Stimulated activated CD4-positive, alpha-beta T cell treated with anti-CD3 and anti-CD28 coated beads, Interleukin-1b, Interleukin-23, amount 100 ng/mL, for 24 hours (primary cell): ENCODE measurements around the gene TMEM150A.
A peak's percentile ranks its signal among the peaks of the same experiment; 100 is the strongest.
"Not testable (repeated sequence)": the region's sequence is repeated elsewhere in the genome, so short reads cannot be mapped to it uniquely, and the experiment has no call there.

Experiments
- DNase-seq, 4 experiments: peaks; one replicate each; pipeline ENCODE4 v3.0.0-alpha.2; 2020; ENCODE audit warnings: low read depth in 4 of 4, low spot score in 1 of 4

TMEM150A gene

DNA sequence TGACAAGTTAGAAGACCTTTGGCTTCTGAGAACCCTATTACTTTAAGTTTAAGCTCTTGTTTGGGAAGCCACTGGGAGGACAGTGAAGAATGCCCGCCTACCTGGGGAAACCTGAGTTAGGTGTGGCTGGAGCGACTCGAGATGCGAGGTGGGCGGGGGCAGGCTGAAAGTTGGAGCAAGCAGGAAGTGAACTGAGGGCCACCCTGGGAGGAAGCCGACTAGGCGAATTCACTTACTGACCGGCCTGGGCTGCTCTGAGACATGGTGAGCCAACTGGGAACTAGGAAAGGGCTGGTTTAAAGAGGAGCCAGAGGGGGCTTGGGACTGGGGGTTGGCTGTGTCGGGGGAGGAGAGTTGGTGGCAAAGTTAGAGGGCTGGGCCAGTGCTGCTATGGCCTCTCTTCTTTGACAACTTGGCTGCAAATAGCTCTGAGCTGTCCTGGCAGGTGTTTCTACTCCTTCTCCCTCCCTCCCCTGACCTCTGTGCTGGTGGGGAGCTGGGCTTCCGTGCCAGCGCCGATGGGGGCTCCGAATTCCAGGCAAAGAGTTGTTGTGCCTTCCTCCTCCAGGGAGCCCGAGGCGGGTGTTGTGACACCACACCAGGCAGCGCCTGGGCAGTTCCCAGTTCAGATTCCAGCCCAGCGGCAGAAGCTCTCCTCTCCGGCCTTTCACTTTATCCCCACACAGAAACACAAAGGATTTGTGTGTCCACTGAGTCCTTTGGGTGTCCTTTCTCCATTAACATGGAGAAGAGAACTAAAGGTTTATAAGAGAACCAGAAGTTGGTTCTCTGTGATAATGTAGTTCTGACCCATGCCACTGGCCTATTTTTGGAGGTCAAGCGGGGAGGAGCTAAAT lies 24.9 kb downstream of the TMEM150A start, which contains the start of gene VAMP8:
TSS of gene VAMP8 (plus strand) at position 201 of the 857 bp plus-strand sequence. CDS start at position 262, 61 bp downstream.
- peak in 1 of 4 experiments; percentile 64 for DNase-seq

DNA sequence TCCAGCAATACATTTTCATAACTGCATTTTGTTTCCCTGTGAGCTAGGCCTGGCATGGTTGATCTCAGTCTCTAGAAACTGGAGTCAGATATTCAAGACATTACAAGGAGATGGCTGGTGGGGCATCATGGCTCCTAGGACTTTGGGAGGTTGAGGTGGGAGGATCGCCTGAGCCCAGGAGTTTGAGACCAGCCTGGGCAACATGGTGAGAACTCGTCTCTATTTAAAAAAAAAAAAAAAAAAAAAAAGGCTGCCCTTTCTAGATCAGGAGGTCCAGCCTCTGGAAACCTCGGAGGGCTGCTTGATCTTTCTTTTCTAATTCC lies 25.5 kb downstream of the TMEM150A start:
- no peak for DNase-seq

DNA sequence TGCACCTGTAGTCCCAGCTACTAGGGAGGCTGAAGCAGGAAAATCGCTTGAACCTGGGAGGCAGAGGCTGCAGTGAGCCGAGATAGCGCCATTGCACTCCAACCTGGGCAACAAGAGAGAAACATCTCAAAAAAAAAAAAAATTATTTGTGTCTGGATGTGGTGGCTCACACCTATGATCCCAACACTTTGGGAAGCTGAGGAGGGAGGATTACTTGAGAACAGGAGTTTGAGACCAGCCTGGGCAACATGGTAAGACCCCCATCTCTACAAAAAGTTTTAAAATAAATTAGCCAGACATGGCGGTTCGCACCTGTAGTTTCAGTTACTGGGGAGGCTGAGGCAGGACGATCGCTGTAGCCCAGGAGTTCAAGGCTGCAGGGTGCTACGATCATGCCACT lies 26.8 kb downstream of the TMEM150A start:
- DNase-seq, result no peak

DNA sequence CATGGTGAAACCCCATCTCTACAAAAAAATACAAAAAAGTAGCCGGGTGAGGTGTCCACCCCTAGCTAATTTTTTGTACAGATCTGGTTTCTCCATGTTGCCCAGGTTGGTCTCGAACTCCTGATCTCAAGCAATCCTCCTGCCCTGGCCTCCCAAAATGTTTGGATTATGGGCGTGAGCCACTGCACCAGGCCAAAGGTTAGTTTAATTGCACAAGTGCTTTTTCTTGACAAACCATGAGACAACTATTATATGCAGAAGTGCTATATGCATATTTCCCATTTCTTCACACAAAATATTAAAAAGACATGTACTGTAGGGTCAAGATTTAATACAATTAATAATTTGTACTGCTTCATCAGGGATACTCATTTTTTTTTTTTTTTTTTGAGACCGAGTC lies 36.2 kb downstream of the TMEM150A start:
- DNase-seq, result no peak

DNA sequence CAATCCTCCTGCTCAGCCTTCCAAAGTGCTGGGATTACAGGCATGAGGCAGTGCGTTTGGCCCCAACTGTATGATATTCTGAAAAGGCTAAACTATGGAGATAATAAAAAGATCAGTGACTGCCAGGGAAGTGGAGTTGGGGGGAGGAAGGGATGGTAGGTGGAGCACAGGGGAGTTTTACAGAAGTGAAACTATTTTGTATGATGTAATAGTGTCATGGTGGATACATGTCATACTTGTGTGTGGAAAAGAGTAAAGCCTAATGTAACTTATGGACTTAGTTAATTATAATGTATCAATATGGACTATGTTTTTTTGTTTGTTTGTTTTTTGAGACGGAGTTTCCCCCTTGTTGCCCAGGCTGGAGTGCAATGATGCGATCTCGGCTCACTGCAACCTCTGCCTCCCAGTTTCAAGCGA lies 38.3 kb downstream of the TMEM150A start:
- DNase-seq, result no peak

DNA sequence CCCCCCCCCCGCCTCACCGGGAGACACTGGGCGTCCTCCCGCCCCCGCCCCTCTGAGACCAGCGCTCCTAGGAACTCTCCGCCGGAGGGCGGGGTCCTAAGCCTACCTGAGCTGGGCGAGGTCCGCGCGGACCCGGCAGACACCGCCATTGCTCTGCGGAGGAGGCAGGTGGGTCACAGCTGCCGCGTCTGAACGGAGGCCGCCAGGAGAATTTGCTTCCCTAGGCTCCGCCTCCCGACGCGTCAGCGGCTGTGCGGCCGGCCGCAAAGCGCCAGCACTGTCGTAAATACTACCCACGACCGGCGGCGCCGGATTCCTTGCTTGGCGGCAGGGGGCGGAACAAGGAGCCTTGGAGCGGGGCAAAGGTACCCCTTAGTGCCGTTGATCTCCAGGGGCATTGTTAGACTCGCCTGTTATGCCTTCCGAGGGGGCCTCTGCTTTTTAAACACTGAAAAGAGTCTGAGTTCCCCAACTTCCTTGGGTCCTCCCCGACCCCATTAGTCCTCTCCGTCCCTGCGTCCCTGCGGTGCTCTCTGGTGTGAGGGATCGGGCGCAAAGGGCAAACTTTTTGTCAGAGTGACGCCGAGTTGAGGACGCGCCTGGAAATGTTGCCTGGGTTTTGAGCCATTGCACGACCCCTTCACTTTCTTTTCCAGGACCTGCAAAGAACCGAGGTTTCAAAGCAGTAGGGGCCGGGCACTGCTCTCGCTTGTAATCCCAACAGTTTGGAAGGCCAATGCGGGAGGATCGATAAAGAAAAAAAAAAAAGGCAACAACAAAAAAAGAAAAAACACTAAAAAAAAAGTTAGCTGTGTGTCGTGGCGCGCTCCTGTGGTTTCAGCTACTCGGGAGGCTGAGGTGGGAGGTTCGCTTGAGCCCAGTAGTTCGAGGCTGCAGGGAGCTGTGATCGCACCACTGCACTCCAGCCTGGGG lies 41.0 kb downstream of the TMEM150A start, which contains the start of gene GGCX:
TSS of gene GGCX (minus strand) at position 214 of the 933 bp plus-strand sequence. CDS start at position 149, 65 bp downstream.
- peak; percentile 88 to 94 (median 91) for DNase-seq

DNA sequence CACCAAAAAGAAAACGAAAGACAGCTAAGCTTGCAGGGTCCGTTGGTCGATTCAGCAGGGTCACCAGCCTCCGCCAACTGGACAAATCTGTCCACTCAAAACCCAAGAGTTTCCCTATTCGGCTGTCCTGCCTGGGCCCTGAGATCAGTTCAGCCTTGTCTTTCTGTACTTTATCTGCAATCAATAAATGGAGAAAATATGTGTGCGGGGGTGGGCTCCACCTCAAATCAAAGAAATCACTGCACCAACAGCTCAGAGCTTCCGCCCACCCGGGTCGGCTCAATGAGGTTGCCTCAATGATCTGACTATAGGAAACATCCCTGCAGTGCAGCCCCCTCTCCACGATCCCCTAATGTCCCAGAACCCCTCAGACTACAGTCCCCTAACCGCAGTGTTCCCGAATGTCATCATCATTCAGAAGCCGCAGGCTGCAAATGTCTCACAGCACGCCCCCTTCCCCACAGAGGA lies 41.7 kb downstream of the TMEM150A start:
- no peak for DNase-seq

DNA sequence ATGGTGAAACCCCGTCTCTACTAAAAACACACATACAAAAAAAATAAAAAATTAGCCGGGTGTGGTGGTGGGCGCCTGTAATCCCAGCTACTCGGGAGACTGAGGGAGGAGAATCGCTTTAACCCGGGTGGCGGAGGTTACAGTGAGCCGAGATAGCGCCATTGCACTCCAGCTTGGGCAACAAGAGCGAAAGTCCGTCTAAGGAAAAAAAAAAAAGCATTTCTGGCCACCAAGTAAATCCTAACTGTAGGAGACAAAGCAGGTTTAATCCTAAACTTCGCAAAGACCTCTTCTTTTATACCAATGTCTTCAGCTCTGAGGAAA lies 42.1 kb downstream of the TMEM150A start:
- DNase-seq, result not testable (repeated sequence)

DNA sequence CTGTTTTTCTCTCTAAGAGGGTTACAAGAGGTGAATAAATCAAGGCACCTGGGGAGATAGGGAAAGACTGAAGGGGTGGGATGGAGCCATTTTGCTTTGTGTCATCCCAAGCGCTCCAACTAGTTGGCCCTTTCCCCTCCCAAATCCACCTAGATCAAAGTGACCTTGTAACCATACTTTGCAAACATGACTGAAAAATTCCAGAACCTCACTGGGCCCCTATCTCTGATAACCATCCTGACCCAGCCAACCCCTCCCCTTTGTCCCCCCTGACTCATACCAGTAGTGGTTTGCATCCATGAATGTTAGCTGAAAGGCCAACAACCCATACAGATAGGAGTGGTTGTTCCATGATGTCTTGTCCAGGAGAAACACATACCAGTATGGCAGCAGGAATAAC lies 44.3 kb downstream of the TMEM150A start:
- no peak for DNase-seq

DNA sequence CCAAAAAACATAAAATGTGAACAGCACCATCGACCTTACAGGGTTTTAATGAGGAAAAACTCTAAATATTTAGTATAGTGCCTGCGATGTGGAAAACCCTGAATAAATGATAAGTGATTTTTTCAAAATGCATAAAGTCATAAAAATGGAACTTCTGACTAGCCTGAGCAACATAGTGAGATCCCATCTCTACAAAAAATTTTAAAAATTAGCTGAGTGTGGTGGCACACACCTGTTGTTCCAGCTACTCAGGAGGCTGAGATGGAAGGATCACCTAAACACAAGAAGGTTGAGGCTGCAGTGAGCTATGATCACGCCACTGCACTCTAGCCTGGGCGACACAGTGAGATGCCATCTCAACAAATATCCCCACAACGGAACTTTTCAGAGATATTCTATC lies 45.4 kb downstream of the TMEM150A start:
- DNase-seq, result no peak

DNA sequence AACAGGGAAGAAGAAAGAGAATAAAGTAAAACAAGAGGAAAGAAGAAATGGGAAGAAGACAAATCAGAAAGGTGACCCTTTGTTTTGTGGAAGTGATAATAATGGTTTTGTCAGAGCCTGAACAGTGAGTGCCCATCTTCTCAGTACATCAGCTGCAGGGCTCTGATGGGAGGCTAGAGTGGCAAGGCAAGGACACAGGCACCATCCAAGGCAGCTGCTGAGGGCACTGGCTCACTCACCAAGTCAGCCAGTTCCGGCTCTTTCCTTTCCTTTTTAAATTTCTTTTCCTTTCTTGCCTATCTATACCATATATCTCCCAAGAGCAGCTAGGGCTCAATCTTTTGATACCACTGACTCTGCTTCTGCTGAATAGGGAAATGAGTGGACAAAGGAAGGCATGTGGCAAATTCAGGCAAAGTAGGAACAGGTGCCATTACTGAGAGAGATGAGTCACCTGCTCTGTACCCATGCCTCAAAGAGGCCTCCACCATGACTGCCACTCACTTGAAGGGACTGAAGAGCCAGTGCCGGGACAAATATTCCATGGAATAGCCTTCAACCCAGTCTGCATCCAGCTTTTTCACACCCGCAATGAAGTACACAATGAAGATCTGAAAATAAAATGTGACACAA lies 47.4 kb downstream of the TMEM150A start:
- DNase-seq, result no peak

DNA sequence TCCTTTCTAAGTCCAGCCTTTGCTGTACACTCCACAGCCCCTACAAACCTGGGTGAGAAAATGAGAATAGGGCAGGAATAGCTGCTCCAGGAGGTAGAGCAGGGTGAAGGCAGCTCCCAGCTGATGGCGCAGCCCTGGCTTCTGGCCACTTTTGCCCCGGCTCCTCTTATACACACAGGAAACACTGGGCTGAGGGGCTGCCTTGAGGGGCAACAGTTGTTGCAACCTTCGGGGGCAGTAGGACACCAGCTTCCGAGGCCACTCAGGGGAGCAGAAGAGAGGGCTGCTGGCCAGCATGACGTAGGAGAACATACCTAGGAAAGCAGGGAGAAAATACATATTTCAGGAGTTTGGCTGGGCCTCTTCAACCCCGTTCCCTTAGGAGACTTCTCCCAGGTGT lies 49.3 kb downstream of the TMEM150A start:
- no peak for DNase-seq

DNA sequence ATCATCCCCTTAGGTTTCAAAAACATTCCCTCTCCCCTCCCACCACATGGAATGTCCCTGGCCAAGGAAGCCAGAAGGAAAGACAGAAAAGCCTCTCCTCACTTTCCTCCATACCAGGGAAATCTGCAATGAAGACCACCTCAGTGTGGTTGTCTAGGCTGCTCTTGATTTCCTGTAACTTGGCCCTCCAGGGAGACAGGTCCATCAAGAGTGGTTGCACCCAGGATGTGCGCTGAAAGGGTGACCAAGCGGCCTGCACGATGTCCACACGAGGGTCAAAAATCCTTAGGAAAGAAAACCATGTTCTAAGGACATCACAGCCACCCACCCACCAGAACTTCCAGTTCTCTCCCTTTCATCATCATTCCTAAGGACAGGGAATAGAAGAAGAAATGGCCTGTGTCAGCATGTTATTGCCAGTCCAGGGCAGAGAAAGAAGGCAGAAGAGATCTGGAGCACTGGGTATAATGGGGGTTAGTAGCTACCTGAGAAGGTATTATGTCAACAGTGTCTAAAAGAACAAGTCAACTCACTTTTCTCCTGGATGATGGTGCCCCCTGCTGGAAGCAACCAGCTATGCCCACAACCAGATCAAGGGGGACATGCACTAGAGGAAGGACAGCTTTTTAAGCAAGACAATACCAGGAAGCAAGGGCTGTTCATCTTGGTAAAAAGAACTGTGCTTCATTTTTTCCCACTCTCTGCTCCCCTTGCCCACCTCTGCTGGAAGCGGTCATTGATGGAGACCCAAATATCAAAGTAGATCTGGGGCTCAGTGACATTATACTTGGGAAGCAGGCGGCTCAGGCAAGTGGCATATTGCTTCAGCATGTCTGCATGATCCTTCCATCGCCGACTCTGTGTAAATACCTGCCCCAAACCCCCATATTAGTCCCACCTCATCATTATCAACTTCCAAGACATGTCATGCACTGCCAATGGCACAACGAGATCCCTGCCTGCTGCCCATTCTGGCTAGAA lies 50.5 kb downstream of the TMEM150A start:
- peak; percentile 73 to 79 (median 75) for DNase-seq

DNA sequence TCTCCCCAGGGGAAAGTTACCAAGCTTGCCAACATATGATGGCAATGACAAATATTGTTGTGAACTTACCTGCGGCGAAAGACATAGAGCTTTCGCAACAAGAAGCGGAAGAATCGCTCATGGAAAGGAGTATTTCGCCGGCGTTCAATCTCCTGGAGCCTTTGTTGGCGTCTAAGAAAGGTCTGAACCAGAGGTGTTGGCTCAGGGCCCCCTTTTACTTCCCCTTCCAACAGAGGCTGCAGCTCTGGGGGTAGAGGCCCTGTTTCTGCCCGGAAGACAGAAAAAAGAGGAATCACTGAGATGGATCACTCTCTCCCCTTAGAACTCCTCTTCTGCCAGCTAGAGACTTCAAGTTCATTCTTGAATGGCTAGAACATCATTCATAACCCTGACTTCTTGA lies 52.0 kb downstream of the TMEM150A start:
- no peak for DNase-seq

DNA sequence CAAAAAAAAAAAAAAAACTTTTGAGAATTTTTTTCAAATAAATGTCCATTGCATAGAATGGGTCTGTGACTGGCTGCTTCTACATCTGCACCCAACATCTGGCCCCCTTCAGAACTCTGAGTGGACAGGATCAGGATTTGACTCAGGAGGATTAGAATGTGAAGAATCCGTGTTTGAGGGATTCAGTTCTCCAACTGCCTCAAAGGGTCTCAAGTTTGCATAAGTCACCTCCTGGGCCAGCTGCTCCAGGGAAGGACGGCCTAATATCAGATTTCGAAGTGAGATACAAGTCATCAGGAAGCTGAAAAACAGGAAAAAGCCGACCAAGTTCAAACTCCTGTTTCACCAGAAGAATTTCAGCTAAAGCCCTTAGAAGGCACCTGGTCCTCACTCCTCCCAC lies 52.7 kb downstream of the TMEM150A start:
- no peak for DNase-seq

DNA sequence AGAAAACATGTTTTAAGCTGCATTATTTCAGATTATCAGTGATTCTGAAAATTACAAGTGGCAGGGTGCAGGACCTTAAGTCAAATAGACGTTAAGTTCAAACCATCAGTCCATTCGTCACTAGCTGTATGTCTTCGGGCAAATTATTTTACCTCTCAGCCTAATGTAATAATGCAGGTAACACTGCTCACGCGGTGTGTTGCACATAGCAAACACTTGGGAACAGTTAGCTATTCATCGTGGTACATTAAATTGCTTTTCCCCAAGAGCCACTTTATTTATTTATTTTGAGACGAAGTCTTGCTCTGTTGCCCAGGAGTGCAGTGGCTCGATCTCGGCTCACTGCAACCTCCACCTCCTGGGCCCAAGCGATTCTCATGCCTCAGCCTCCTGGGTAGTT lies 53.4 kb downstream of the TMEM150A start:
- no peak for DNase-seq

DNA sequence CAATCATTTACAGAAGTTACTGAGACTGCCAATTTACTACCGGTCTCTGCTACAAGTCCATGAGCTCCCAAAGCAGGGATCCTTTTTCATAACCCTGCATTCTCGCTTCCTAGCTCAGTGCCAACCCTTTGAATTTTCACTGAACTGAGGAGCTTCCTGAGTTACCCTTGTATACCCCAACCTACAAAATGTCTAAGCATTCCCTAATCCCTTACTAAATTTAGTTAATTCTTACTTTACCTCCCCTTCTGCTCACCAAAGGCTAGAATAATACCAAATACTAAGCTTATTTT lies 53.9 kb downstream of the TMEM150A start:
- DNase-seq, result no peak
